Liver (tissue), 9 donors: ENCODE results near the gene HS3ST3B1. TPM values are rescaled to one million over a fixed set of nuclear protein-coding genes. Genes with fewer than 3 reads are reported as not detected.

Source experiments
- DNase-seq: peaks from one replicate; pipeline ENCODE4 v3.0.0-alpha.2; 2017; ENCODE audit warnings: low spot score
- H3K27ac ChIP-seq, 2 donors: one replicate each; pipeline ENCODE4 v1.7.0; 2013; ENCODE audit warnings: inconsistent platforms in 2 of 2, low read length in 2 of 2, control low read depth in 1 of 2, low read depth in 1 of 2, mild to moderate bottlenecking in 1 of 2
- H3K27me3 ChIP-seq, 4 donors: one replicate each; pipeline versions ENCODE4 v1.6.1 to v1.7.0; 2013; ENCODE audit warnings: low read length in 3 of 4, inconsistent platforms in 1 of 4, mild to moderate bottlenecking in 1 of 4, moderate library complexity in 1 of 4; ENCODE audit not compliant: control insufficient read depth in 4 of 4, insufficient read depth in 4 of 4
- H3K36me3 ChIP-seq, 4 donors: one replicate each; pipeline versions ENCODE4 v1.6.1 to v1.7.0; 2013; ENCODE audit warnings: low read length in 3 of 4, mild to moderate bottlenecking in 3 of 4, low read depth in 1 of 4, moderate library complexity in 1 of 4; ENCODE audit not compliant: control insufficient read depth in 4 of 4, insufficient read depth in 3 of 4
- H3K4me1 ChIP-seq, 4 donors: one replicate each; pipeline versions ENCODE4 v1.6.1 to v1.7.0; 2013; ENCODE audit warnings: low read length in 3 of 4, mild to moderate bottlenecking in 3 of 4, moderate library complexity in 1 of 4; ENCODE audit not compliant: control insufficient read depth in 4 of 4, insufficient read depth in 4 of 4
- H3K4me3 ChIP-seq, 3 donors: one replicate each; pipeline versions ENCODE4 v1.6.1 to v1.7.0; 2013; ENCODE audit warnings: low read length in 3 of 3, control low read depth in 1 of 3, low read depth in 1 of 3, mild to moderate bottlenecking in 1 of 3
- H3K9ac ChIP-seq, 2 donors: one replicate each; pipeline ENCODE4 v1.7.0; 2013; ENCODE audit warnings: low read length in 2 of 2, mild to moderate bottlenecking in 2 of 2, moderate library complexity in 2 of 2, control low read depth in 1 of 2, low read depth in 1 of 2
- H3K9me3 ChIP-seq, 4 donors: one replicate each; pipeline versions ENCODE4 v1.6.1 to v1.7.0; 2013; ENCODE audit warnings: low read length in 3 of 4; ENCODE audit not compliant: control insufficient read depth in 4 of 4
- CTCF ChIP-seq: fragments of 150-350 bp; IDR thresholded peaks from 2 replicates; pipeline ENCODE4 v1.5.1; 2017; ENCODE audit warnings: improper control_type of control experiment, low read depth, low read length; ENCODE audit not compliant: missing input control
- EGR1 ChIP-seq, 2 donors: IDR thresholded peaks; 2 replicates each; pipeline ENCODE4 v1.6.1; 2016 to 2018; ENCODE audit warnings: antibody characterized with exemption in 2 of 2, low read depth in 2 of 2
- FOXA1 ChIP-seq: IDR thresholded peaks from 2 replicates; pipeline ENCODE4 v1.6.1; 2016; ENCODE audit warnings: antibody characterized with exemption
- FOXA2 ChIP-seq: IDR thresholded peaks from 2 replicates; pipeline ENCODE4 v1.6.1; 2016; ENCODE audit warnings: antibody characterized with exemption
- GABPA ChIP-seq, 2 donors: IDR thresholded peaks in 1 of 2; conservative IDR thresholded peaks in 1 of 2; 2 replicates each; pipeline ENCODE4 v1.6.1; 2016; ENCODE audit warnings: antibody characterized with exemption in 2 of 2, mild to moderate bottlenecking in 1 of 2, moderate library complexity in 1 of 2
- HNF4A ChIP-seq, 2 donors: conservative IDR thresholded peaks; 2 replicates each; pipeline ENCODE4 v1.6.1; 2016; ENCODE audit warnings: antibody characterized with exemption in 2 of 2, mild to moderate bottlenecking in 2 of 2
- JUND ChIP-seq, 2 donors: IDR thresholded peaks; 2 replicates each; pipeline ENCODE4 v1.6.1; 2016; ENCODE audit warnings: antibody characterized with exemption in 2 of 2
- RAD21 ChIP-seq, 2 donors: IDR thresholded peaks; 2 replicates each; pipeline ENCODE4 v1.6.1; 2016; ENCODE audit warnings: antibody characterized with exemption in 2 of 2, mild to moderate bottlenecking in 2 of 2
- YY1 ChIP-seq: IDR thresholded peaks from 2 replicates; pipeline ENCODE4 v1.6.1; 2016; ENCODE audit warnings: antibody characterized with exemption, mild to moderate bottlenecking
- WGBS: extraction: QIAGEN DNeasy Blood & Tissue Kit; methylation state at CpG from one replicate; pipeline ENCODE4 v1.1.7; 2013; 5-methylcytosine and 5-hydroxymethylcytosine counted together
- polyA plus RNA-seq, 2 donors: library from polyadenylated mRNA; stranded (reverse) in 1 of 2; unstranded in 1 of 2; fragments of 200-250 nt in 1 of 2; fragments of >200 nt in 1 of 2; fragmentation: Nextera tagmentation in 1 of 2; extraction: Ambion mirVana in 1 of 2; gene quantifications; one replicate each; pipeline versions ENCODE4 v1.2.1 to v1.2.3, GENCODE V29; 2013 to 2015
- total RNA-seq, 2 donors: library from RNA; depleted of rRNA; stranded (reverse); fragments of >200 nt; gene quantifications; one replicate each; pipeline ENCODE4 v1.2.3, GENCODE V29; 2014
- TF ChIP-seq, protein P1 (sequence below): IDR thresholded peaks from 2 replicates; pipeline ENCODE4 v1.6.1; 2016; ENCODE audit warnings: antibody characterized with exemption
- TF ChIP-seq, protein P2 (sequence below): IDR thresholded peaks from 2 replicates; pipeline ENCODE4 v1.6.1; 2016; ENCODE audit warnings: antibody characterized with exemption
- TF ChIP-seq, protein P3 (sequence below): IDR thresholded peaks from 2 replicates; pipeline ENCODE4 v1.6.1; 2016; ENCODE audit warnings: antibody characterized with exemption, mild to moderate bottlenecking
- donor health status: healthy.
- donor health status: healthy.
- donor health status: healthy.
- donor health status: healthy.
- donor health status: healthy.

HS3ST3B1 gene
- total and polyA plus RNA-seq, 4 donors: 11.9 to 33.5 (median 22.4) TPM

DNA sequence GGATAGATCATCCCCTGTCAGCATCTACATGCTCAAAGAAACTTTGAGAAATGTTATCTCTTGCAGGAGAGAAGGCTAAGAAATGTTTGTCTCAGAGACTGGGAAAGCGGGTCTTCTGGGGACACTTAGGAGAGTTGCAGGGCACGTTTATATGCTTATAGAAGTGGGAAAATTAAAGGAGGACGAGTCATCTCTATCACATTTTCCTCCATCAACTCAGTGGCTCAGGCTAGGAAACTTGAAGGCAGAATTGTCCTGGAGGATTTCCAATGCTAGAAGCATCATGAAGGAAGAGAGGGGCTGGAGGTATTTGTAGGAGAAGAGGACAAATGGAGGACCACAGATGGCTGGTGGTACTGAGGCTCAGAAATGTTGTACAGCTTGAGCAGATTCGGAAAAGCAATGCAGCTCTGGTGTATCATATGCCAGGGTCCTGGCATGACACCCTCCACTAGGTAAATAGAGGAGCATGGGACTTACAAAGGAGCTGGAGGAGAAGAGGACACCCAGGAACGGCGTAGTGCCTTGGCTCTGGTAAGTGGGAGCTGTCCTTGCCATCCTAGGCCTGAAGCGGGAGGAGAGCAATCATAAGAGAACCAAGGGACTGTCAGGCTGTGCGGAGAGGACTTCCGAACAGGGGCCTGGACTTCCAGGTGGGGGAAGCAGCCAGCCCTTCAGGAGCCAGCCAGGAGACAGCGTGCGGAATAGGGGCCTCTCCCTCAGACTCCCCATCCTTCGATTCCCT, 4.5 kb upstream of the HS3ST3B1 start:
- H3K27me3 ChIP-seq: no peaks in the 10 kb centered on the region

GRCh38 chr17:14297161-14297851, 3.6 kb upstream of the HS3ST3B1 start:
- DNase-seq: no peak
- H3K4me1 ChIP-seq: peaks cover 0 to 29% (median 12%) of the 10 kb centered on the region in 4 donors

More for the DNA sequence above, 4.5 kb upstream of the HS3ST3B1 start:
- Histone ChIP-seq H3K27ac (no peak overlapping the region), H3K9ac (no peak overlapping the region), H3K4me1 (peaks cover 0 to 29% (median 12%) of the 10 kb centered on the region in 4 donors), H3K36me3 (no peaks in the 10 kb centered on the region), H3K4me3 (no peak overlapping the region), H3K9me3 (no peaks in the 10 kb centered on the region)
- WGBS: 88% methylated on average over 12 of the region's 12 CpGs
- DNase-seq: no peak
- no peak for TF ChIP-seq FOXA2
- TF ChIP-seq JUND (IDR thresholded peaks at IDR 0.05): no peak
- no peak for TF ChIP-seq EGR1 (IDR thresholded peaks at IDR 0.05; ENCODE audit: low read depth in 2 of 2)
- TF ChIP-seq, protein P1, sequence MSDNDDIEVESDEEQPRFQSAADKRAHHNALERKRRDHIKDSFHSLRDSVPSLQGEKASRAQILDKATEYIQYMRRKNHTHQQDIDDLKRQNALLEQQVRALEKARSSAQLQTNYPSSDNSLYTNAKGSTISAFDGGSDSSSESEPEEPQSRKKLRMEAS: no peak
- TF ChIP-seq FOXA1: no peak
- TF ChIP-seq, protein P2, sequence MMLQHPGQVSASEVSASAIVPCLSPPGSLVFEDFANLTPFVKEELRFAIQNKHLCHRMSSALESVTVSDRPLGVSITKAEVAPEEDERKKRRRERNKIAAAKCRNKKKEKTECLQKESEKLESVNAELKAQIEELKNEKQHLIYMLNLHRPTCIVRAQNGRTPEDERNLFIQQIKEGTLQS: no peak
- no peak for TF ChIP-seq YY1
- TF ChIP-seq HNF4A (conservative IDR thresholded peaks at IDR 0.05): no peak
- TF ChIP-seq GABPA (IDR thresholded peaks at IDR 0.05 in 1 of 2, conservative IDR thresholded peaks at IDR 0.05 in 1 of 2): no peak
- TF ChIP-seq, protein P3, sequence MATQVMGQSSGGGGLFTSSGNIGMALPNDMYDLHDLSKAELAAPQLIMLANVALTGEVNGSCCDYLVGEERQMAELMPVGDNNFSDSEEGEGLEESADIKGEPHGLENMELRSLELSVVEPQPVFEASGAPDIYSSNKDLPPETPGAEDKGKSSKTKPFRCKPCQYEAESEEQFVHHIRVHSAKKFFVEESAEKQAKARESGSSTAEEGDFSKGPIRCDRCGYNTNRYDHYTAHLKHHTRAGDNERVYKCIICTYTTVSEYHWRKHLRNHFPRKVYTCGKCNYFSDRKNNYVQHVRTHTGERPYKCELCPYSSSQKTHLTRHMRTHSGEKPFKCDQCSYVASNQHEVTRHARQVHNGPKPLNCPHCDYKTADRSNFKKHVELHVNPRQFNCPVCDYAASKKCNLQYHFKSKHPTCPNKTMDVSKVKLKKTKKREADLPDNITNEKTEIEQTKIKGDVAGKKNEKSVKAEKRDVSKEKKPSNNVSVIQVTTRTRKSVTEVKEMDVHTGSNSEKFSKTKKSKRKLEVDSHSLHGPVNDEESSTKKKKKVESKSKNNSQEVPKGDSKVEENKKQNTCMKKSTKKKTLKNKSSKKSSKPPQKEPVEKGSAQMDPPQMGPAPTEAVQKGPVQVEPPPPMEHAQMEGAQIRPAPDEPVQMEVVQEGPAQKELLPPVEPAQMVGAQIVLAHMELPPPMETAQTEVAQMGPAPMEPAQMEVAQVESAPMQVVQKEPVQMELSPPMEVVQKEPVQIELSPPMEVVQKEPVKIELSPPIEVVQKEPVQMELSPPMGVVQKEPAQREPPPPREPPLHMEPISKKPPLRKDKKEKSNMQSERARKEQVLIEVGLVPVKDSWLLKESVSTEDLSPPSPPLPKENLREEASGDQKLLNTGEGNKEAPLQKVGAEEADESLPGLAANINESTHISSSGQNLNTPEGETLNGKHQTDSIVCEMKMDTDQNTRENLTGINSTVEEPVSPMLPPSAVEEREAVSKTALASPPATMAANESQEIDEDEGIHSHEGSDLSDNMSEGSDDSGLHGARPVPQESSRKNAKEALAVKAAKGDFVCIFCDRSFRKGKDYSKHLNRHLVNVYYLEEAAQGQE: no peak

More at GRCh38 chr17:14297161-14297851, 3.6 kb upstream of the HS3ST3B1 start:
- Histone ChIP-seq H3K4me3 (peak overlapping the region; percentile 36 to 68 (median 62)), H3K36me3 (no peaks in the 10 kb centered on the region), H3K27me3 (no peaks in the 10 kb centered on the region), H3K9ac (peak overlapping the region; percentile 14 to 76), H3K27ac (peak overlapping the region; percentile 78 to 88), H3K9me3 (no peaks in the 10 kb centered on the region)
- WGBS: 2% methylated on average over 63 of the region's 63 CpGs
- TF ChIP-seq RAD21 (IDR thresholded peaks at IDR 0.05): peak; percentile 60 to 69
- TF ChIP-seq CTCF: peak; percentile 34
- TF ChIP-seq YY1: no peak
